ENCODE data around the gene HOXB4.

DNA sequence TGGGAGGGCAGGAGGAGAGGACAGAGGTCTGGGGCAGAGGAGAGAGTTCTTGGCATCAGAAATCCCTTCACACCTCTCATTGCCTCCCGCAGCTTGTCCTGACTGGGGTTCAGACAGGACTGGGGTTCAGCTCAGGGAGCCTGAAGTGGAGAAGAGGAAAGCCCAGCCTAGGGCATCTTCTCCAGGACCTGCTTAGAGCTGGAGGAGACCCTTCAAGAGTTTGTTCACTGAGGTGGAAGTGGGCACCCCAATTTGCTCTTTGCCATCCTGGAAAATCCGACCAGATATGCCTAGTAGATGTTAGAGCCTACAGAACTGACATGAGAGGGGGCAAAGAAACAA is 9.9 kb upstream of the HOXB4 start:
- TF ChIP-seq ZBTB33 (IDR thresholded peaks at IDR 0.05; ENCODE audit: borderline replicate concordance, low read depth) (no peak), JUND (IDR thresholded peaks at IDR 0.05) (no peak)

Measured in SK-N-SH (cell line).